Measurements from ENCODE around the gene LYAR. TPM values are rescaled to one million over a fixed set of nuclear protein-coding genes. Genes with fewer than 3 reads are reported as not detected.

LYAR gene
- polyA plus RNA-seq, 1 donor (not counting 4 experiments of a cell fraction or from before 2014, with no cell fraction given): 19.8 TPM

DNA sequence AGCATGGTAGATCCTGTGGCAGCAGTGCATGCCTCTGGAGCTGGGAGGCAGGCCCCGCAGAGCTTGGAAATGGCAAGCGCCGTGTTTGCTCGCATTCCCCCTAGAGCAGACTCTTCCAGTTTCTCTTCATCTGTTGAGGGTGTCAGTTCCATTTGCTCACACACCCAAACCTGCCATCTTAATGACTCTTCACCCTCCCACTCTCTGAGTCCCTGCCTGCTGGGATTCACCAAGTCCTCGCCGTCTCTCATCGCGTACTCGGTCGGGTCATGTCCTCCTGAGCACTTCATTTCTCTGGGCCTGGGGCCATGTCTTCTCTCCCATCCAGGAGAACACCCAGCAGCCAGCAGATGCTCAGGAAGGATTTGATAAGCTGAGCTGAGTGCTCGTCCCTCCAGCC lies 17.0 kb upstream of the LYAR start:
- Histone ChIP-seq H3K9me1 (ENCODE audit: control insufficient read depth, extremely low read depth, insufficient read depth, low read length) (no peaks in the 10 kb centered on the region), H3K79me2 (ENCODE audit: control insufficient read depth, insufficient read depth, low read length) (no peaks in the 10 kb centered on the region), H2AFZ (ENCODE audit: control insufficient read depth, low read length) (no peak overlapping the region), H3K9me3 (ENCODE audit: control insufficient read depth, low read depth, low read length) (no peaks in the 10 kb centered on the region), H4K20me1 (ENCODE audit: control insufficient read depth, extremely low read depth, insufficient read depth, low read length) (no peaks in the 10 kb centered on the region), H3K9ac (ENCODE audit: control insufficient read depth, extremely low read depth, insufficient read depth, low read length) (no peak overlapping the region), H3K4me1 (ENCODE audit: control insufficient read depth, extremely low read depth, insufficient read depth, low read length) (peaks cover 9% of the 10 kb centered on the region), H3K27ac (ENCODE audit: control insufficient read depth, insufficient read depth, low read length) (no peak overlapping the region), H3K4me3 (ENCODE audit: control insufficient read depth in 2 of 3, extremely low read depth in 1 of 3, insufficient read depth in 2 of 3, low read depth in 1 of 3, low read length in 3 of 3) (no peak overlapping the region), H3K27me3 (ENCODE audit: control insufficient read depth, extremely low read depth, insufficient read depth, low read length) (no peaks in the 10 kb centered on the region), H3K4me2 (ENCODE audit: control insufficient read depth, extremely low read depth, insufficient read depth, low read depth, low read length) (no peak overlapping the region), H3K36me3 (ENCODE audit: control insufficient read depth in 2 of 2, extremely low read depth in 1 of 2, insufficient read depth in 2 of 2, low read length in 2 of 2) (peaks cover 0 to 6% of the 10 kb centered on the region in 2 experiments)
- DNase-seq (ENCODE audit: low read depth, low spot score): no peak
- dilution Hi-C loops (cut with MboI; ENCODE audit: extremely low pct_ligation_motif_present, low sequenced_read_pairs): no loop called here
- FAIRE-seq: no peak
- no peak for TF ChIP-seq EZH2 (IDR thresholded peaks at IDR 0.05; ENCODE audit: low read length)
- TF ChIP-seq, protein P1, sequence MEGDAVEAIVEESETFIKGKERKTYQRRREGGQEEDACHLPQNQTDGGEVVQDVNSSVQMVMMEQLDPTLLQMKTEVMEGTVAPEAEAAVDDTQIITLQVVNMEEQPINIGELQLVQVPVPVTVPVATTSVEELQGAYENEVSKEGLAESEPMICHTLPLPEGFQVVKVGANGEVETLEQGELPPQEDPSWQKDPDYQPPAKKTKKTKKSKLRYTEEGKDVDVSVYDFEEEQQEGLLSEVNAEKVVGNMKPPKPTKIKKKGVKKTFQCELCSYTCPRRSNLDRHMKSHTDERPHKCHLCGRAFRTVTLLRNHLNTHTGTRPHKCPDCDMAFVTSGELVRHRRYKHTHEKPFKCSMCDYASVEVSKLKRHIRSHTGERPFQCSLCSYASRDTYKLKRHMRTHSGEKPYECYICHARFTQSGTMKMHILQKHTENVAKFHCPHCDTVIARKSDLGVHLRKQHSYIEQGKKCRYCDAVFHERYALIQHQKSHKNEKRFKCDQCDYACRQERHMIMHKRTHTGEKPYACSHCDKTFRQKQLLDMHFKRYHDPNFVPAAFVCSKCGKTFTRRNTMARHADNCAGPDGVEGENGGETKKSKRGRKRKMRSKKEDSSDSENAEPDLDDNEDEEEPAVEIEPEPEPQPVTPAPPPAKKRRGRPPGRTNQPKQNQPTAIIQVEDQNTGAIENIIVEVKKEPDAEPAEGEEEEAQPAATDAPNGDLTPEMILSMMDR (optimal IDR thresholded peaks at IDR 0.05 in 1 of 3, IDR thresholded peaks at IDR 0.05 in 1 of 3, conservative IDR thresholded peaks at IDR 0.05 in 1 of 3; ENCODE audit: extremely low read depth in 1 of 3, insufficient read depth in 2 of 3, low read length in 3 of 3): no peak

DNA sequence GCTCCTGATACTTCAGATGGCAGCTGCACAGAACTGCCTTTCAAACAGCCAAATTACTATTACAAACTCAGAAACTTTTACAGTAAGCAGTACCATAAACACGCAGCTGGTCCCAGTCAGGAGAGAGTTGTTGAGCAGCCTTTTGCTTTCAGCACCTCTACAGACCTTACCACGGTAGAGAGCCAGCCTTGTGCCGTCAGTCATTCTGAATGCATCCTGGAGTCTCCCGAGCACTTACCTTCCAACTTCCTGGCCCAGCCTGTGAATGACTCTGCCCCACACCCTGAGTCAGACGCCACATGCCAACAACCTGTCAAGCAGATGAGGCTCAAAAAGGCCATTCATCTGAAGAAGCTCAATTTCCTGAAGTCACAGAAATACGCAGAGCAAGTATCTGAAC lies 12.5 kb upstream of the LYAR start:
- FAIRE-seq (no peak), DNase-seq (ENCODE audit: low read depth, low spot score) (no peak)
- Histone ChIP-seq H3K9me1 (ENCODE audit: control insufficient read depth, extremely low read depth, insufficient read depth, low read length) (no peaks in the 10 kb centered on the region), H3K9ac (ENCODE audit: control insufficient read depth, extremely low read depth, insufficient read depth, low read length) (no peak overlapping the region), H3K4me1 (ENCODE audit: control insufficient read depth, extremely low read depth, insufficient read depth, low read length) (no peaks in the 10 kb centered on the region), H3K4me3 (ENCODE audit: control insufficient read depth in 2 of 3, extremely low read depth in 1 of 3, insufficient read depth in 2 of 3, low read depth in 1 of 3, low read length in 3 of 3) (no peak overlapping the region), H3K79me2 (ENCODE audit: control insufficient read depth, insufficient read depth, low read length) (peaks cover 4% of the 10 kb centered on the region), H4K20me1 (ENCODE audit: control insufficient read depth, extremely low read depth, insufficient read depth, low read length) (no peaks in the 10 kb centered on the region), H3K9me3 (ENCODE audit: control insufficient read depth, low read depth, low read length) (no peaks in the 10 kb centered on the region), H3K4me2 (ENCODE audit: control insufficient read depth, extremely low read depth, insufficient read depth, low read depth, low read length) (no peak overlapping the region), H3K27me3 (ENCODE audit: control insufficient read depth, extremely low read depth, insufficient read depth, low read length) (no peaks in the 10 kb centered on the region), H3K36me3 (ENCODE audit: control insufficient read depth in 2 of 2, extremely low read depth in 1 of 2, insufficient read depth in 2 of 2, low read length in 2 of 2) (peaks cover 0 to 12% of the 10 kb centered on the region in 2 experiments), H3K27ac (ENCODE audit: control insufficient read depth, insufficient read depth, low read length) (no peak overlapping the region), H2AFZ (ENCODE audit: control insufficient read depth, low read length) (no peak overlapping the region)
- dilution Hi-C loops (cut with MboI; ENCODE audit: extremely low pct_ligation_motif_present, low sequenced_read_pairs): no loop called here
- TF ChIP-seq EZH2 (IDR thresholded peaks at IDR 0.05; ENCODE audit: low read length): no peak
- TF ChIP-seq, protein P1 (optimal IDR thresholded peaks at IDR 0.05 in 1 of 3, IDR thresholded peaks at IDR 0.05 in 1 of 3, conservative IDR thresholded peaks at IDR 0.05 in 1 of 3; ENCODE audit: extremely low read depth in 1 of 3, insufficient read depth in 2 of 3, low read length in 3 of 3): no peak

Data from keratinocyte (primary cell).